HAP-1 (cell line): Measurements from ENCODE around the gene GID8.
"Not testable (repeated sequence)": the region's sequence is repeated elsewhere in the genome, so short reads cannot be mapped to it uniquely, and the experiment has no call there.

Source experiments
- DNase-seq, 2 experiments: peaks; one replicate each; pipeline ENCODE4 v3.0.0-alpha.2; 2016 to 2020; ENCODE audit warnings: low spot score in 2 of 2
- H3K27me3 ChIP-seq: fragments of 250-450 bp; sonication (Bioruptor Pico); 2 replicates; pipeline ENCODE4 v1.5.1; 2020; ENCODE audit warnings: low read depth, mild to moderate bottlenecking, moderate library complexity
- H3K36me3 ChIP-seq: fragments of 250-450 bp; sonication (Bioruptor Pico); replicated peaks from 2 replicates; pipeline ENCODE4 v1.5.1; 2020; ENCODE audit warnings: mild to moderate bottlenecking
- H3K4me1 ChIP-seq: fragments of 250-450 bp; sonication (Bioruptor Pico); 2 replicates; pipeline ENCODE4 v1.5.1; 2020; ENCODE audit warnings: mild to moderate bottlenecking
- H3K4me3 ChIP-seq: fragments of 250-450 bp; sonication (Bioruptor Pico); 2 replicates; pipeline ENCODE4 v1.5.1; 2020; ENCODE audit warnings: mild to moderate bottlenecking, moderate library complexity
- H3K9me3 ChIP-seq: fragments of 250-450 bp; sonication (Bioruptor Pico); 2 replicates; pipeline ENCODE4 v1.5.1; 2020; ENCODE audit warnings: mild to moderate bottlenecking, moderate library complexity
- in situ Hi-C: fragments of 300-500 bp; cut with MboI; formaldehyde crosslinking; loops from 3 replicates; pipeline ENCODE4 v1.14.3; 2020; ENCODE audit warnings: low sequenced_read_pairs, inconsistent platforms, mixed read lengths

The GID8 gene

DNA sequence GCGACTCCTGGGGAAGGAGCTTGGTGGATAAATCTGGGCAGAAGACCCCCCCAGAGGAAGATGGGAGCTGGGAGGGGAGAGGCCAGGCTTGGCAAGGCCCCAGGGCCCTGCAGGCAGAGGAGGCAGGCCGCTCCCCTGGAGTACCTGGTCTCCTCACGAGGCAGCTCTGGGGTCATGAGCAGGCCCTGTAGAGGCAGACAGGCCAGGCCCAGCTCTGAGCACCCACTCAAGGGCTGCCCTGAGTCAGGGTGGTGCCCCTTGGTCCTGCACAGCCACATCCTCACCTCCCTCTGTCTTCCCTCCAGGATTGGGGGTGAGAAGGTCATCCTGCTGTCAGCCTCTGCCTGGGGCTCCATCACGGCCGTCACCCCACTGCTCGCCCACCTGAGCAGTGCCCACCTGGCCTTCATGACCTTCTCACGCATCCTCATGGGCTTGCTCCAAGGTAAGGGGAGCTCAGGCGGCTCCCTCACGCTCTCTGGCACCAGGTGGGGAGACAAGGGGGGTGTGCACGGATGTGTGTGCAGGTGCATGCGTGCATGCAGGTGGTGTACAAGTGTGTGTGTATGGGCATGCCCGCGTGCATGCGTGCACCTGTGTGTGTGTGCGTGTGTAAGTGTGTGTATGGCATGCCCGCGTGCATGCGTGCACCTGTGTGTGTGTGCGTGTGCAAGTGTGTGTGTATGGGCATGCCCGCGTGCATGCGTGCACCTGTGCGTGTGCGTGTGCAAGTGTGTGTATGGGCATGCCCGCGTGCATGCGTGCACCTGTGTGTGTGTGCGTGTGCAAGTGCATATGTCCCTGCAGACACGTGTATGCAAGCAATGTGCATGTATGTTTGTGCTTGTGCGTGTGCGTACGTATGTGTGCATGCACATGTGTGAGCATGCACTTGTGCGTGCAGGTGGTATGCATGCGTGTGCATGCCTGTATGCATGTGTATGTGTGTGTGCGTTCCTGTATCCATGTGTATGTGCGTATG, 19.5 kb downstream of the GID8 start:
- DNase-seq = no peak
- Histone ChIP-seq H3K36me3 (peaks cover 4% of the 10 kb centered on the region; the same call in 1 of the 2 replicates), H3K4me3 (no peak overlapping the region), H3K9me3 (no peaks in the 10 kb centered on the region), H3K27me3 (no peaks in the 10 kb centered on the region), H3K4me1 (peaks cover 17% of the 10 kb centered on the region)
- in situ Hi-C loops = no loop called here

DNA sequence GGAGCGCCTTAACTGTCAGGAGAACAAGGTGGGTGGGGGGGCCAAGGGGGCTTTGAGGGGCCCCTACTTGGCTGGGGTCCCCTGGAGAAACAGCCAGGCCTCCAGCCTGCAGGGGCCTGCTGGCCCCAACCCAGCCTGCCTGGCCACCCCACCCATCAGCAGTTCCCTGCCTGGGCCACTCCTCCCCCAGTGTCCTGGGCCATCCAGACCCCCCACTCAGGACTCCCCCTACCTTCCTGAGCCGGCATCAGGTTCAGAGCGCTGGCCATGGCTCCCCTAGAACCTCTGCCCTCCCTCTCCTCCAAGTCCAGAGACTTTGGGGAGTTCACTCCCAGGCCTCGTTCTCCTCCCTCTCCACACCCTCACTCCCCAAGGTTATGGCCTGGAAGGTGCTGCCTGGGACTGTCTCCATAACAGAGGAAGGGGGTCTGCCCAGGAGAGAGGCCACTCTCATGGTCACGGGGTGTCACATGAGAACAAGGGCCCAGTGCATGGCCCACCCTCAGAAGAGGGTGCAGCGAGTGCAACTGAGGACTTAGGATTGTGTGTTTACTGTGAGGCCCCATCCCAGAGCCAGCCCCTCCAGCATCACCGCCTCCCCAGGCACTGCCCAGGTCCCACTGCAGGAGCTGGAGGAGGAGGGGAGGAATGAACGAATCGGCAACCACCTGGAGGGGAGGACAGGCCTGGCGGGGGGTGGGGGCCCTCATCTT, 20.6 kb downstream of the GID8 start:
- H3K9me3 ChIP-seq = no peaks in the 10 kb centered on the region
- H3K27me3 ChIP-seq = no peaks in the 10 kb centered on the region
- in situ Hi-C loops = no loop called here
- DNase-seq = no peak
- H3K36me3 ChIP-seq = peaks cover 4% of the 10 kb centered on the region; the same call in 1 of the 2 replicates
- H3K4me3 ChIP-seq = no peak overlapping the region
- H3K4me1 ChIP-seq = peaks cover 12% of the 10 kb centered on the region

DNA sequence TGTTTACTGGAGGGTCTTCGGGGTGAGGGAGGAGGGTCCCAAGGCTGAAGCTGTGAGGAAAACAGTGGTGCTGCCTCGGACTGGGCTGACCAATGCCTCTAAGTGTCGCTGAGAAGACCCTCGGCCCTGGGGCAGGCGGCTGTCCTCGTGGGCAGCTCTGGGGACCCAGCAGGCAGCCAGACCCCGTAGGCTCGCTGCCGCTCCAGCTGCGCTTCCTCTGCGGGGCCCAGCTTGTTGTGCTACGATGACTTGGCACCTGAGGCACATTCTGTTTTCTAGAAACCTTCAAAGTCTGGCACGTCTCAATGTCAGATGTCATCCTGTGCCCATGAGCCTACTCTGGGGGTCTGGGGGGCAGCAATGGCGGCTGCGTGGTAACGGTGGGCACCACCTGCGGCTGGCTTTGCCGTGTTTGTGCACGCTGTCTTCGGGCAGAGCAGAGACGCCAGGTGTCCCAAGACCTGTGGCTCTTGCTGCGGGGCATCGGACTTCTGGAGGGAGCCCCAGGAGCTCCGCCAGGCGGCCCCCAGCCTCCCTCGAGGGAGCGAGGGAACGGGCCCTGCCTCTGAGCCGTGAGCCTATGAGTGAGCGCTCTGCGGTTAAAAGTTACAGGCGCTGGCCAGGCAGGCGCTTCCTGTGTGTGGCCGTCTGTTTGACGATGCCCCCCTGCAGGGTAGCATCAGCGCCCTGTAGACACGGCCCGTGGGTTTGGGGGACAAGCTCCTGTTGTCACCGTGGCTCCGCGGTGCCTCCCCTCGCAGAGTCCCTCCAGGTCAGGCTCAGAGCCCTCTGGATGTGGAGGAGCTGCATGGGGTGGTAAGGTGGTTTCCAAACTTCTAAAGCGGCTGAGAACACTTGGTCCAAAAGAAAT, 21.4 kb downstream of the GID8 start:
- in situ Hi-C loops = no loop called here
- Histone ChIP-seq H3K4me1 (peaks cover 4% of the 10 kb centered on the region), H3K27me3 (no peaks in the 10 kb centered on the region), H3K4me3 (no peak overlapping the region), H3K36me3 (peaks cover 4% of the 10 kb centered on the region; the same call in 1 of the 2 replicates), H3K9me3 (no peaks in the 10 kb centered on the region)
- DNase-seq = no peak

DNA sequence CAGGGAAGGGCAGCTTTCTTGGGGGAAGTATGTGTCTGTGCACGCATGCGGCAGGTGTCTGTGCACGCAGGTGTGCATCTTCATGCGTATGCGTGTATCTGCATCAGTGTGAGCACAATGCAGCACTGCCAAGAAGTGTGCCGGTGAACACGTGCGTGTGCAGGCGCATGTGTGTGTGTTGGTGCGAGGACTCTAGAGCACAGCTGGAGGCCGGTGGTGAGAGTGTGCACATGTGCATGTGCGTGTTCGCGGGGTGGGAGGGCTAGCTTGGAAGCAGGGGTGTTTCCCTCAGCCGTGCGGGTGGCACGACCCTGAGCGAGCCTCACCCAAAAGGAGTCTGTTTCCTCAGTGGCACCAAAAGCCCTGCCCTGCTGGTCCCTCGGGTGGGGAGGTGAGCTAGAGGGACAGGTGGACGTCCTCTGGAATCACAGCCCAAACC, 22.1 kb downstream of the GID8 start:
- no peak for DNase-seq
- Histone ChIP-seq H3K36me3 (peaks cover 4% of the 10 kb centered on the region), H3K9me3 (no peaks in the 10 kb centered on the region), H3K27me3 (no peaks in the 10 kb centered on the region), H3K4me3 (no peak overlapping the region), H3K4me1 (no peaks in the 10 kb centered on the region)
- in situ Hi-C loops = no loop called here

DNA sequence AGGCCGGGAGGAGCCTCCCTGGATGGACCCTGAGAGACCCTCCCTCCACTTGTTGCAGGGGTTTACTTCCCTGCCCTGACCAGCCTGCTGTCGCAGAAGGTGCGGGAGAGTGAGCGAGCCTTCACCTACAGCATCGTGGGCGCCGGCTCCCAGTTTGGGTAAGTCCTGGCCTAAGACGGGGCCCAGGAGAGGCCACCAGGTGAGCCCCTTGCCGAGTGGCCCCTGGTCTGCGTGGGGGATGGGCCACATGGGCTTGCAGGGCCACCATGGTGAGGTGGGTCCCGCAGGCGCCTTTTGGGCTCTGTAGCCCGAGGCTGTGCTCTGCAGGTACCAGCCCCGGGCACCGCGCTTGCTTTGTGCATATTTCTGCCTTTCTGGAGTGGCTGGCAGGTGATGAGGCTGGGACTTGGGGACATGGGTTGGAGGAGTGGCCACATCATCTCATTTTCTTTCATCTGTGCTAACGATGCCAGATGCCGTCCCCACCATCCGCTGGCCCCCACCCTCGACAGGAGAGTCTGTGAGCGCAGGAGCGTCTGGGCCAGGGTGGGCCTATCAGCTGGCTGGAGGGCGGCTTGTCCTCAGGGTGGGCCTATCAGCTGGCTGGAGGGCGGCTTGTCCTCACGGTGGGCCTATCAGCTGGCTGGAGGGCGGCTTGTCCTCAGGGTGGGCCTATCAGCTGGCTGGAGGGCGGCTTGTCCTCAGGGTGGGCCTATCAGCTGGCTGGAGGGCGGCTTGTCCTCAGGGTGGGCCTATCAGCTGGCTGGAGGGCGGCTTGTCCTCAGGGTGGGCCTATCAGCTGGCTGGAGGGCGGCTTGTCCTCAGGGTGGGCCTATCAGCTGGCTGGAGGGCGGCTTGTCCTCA, 22.7 kb downstream of the GID8 start:
- H3K27me3 ChIP-seq, DNase-seq, H3K9me3 ChIP-seq, in situ Hi-C loops, H3K4me3 ChIP-seq, H3K36me3 ChIP-seq, H3K4me1 ChIP-seq: not testable (repeated sequence)

DNA sequence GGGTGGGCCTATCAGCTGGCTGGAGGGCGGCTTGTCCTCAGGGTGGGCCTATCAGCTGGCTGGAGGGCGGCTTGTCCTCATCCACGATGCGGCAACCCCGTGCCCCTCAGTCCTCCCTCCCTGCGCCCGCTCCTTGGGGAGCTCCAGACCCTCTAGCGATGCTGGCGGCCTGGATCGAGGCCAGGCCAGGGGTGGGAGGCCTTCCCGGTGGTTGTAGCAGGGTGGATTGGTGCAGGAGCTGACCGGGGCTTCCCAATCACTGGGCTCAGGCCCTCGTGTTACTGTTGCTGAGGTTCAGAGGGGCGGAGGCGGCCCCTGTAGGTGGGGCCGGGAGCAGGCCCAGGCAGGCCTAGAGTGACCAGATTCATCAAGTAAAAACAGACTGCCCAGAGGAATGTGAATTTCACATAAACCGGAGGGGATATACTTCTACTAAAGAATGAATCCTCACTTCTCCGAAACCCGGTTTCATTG, 23.4 kb downstream of the GID8 start:
- H3K4me1 ChIP-seq = no peaks in the 10 kb centered on the region

DNA sequence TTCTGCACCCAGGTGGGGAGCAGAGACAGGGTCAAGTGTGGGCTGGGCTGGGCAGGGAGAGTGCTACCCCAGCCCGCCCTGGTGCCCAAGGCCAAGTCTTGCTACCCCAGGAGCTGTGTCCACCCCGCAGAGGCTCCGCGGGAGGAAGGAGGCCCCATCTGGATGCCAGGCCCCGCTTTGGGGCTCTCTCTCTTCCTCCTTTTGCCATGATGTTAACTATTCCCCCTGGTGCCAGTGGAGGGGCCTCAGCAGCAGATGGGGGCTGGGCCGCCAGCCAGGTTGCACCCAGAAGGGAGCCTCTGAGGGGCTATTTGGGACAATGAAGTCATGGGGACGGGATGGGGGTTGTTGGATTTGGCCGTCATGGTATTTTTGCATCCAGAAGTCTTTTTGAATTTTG, 23.9 kb downstream of the GID8 start:
- in situ Hi-C loops = no loop called here
- Histone ChIP-seq H3K4me1 (no peaks in the 10 kb centered on the region), H3K36me3 (peaks cover 4% of the 10 kb centered on the region), H3K4me3 (no peak overlapping the region), H3K27me3 (no peaks in the 10 kb centered on the region), H3K9me3 (no peaks in the 10 kb centered on the region)
- DNase-seq = no peak

More for the DNA sequence above, 23.4 kb downstream of the GID8 start:
- H3K4me3 ChIP-seq = no peak overlapping the region
- H3K36me3 ChIP-seq = peaks cover 4% of the 10 kb centered on the region
- DNase-seq = no peak
- no peaks in the 10 kb centered on the region for H3K9me3 ChIP-seq
- H3K27me3 ChIP-seq = no peaks in the 10 kb centered on the region
- in situ Hi-C loops = no loop called here

DNA sequence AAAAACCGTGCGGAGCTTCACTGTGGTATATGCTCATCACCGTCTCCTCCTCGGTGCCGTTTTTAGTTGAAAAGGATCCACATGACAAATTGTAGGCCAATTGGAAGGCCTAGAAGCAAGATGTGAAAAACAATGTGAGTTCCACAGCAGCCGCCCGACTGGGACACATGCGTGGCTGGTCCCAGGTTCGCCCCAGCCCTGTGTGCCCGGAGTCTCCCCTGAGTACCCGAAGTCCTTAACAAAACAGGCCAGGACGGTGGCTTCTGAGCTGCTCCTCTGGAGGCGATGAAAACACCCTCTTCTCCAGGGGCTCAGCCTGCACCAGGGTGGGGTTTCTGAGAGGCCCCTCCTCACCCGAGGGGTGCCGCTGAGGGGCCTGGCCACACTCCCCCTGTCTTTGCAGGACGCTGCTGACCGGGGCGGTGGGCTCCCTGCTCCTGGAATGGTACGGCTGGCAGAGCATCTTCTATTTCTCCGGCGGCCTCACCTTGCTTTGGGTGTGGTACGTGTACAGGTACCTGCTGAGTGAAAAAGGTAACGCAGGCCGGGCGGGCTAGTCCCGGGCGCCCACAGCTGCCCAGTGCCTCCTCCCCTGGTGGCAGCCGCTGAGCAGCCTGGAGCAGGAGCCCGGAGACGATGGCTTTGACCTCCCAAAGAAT, 24.4 kb downstream of the GID8 start:
- peaks cover 4% of the 10 kb centered on the region for H3K36me3 ChIP-seq
- no peaks in the 10 kb centered on the region for H3K4me1 ChIP-seq
- no peaks in the 10 kb centered on the region for H3K9me3 ChIP-seq
- in situ Hi-C loops = no loop called here
- no peak for DNase-seq
- no peak overlapping the region for H3K4me3 ChIP-seq
- H3K27me3 ChIP-seq = no peaks in the 10 kb centered on the region

DNA sequence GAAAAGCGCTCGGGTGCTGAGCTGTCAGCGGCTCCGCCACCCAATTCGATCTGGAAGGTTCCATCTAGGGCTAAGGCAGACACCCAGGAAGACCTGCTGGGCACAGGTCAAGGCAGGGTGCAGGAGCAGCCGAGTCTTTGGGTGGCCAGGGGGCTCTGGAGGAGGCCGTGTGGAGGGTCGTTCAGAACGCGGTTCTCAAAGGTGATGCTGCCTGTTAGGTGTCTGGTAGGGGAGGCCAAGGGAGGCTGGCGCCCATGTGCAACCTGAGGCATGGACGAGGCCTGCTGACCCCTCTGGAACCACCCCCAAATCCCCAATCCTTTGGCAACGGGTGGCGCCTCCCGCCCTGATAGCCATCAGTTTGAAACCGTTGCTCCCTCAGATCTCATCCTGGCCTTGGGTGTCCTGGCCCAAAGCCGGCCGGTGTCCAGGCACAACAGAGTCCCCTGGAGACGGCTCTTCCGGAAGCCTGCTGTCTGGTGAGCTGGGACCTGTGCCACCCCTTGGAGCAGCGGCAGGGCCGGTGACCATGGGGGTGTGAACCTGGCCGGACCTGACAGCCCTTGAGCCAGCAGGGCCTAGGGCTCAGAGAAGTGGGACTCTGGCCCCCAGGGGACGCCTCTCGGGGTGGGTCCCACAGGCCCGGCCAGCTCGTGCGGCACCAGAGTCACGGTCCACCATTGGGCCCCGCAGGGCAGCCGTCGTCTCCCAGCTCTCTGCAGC, 25.1 kb downstream of the GID8 start:
- in situ Hi-C loops = no loop called here
- Histone ChIP-seq H3K36me3 (peaks cover 1% of the 10 kb centered on the region), H3K4me3 (no peak overlapping the region), H3K9me3 (no peaks in the 10 kb centered on the region), H3K27me3 (no peaks in the 10 kb centered on the region), H3K4me1 (no peaks in the 10 kb centered on the region)
- DNase-seq = no peak

DNA sequence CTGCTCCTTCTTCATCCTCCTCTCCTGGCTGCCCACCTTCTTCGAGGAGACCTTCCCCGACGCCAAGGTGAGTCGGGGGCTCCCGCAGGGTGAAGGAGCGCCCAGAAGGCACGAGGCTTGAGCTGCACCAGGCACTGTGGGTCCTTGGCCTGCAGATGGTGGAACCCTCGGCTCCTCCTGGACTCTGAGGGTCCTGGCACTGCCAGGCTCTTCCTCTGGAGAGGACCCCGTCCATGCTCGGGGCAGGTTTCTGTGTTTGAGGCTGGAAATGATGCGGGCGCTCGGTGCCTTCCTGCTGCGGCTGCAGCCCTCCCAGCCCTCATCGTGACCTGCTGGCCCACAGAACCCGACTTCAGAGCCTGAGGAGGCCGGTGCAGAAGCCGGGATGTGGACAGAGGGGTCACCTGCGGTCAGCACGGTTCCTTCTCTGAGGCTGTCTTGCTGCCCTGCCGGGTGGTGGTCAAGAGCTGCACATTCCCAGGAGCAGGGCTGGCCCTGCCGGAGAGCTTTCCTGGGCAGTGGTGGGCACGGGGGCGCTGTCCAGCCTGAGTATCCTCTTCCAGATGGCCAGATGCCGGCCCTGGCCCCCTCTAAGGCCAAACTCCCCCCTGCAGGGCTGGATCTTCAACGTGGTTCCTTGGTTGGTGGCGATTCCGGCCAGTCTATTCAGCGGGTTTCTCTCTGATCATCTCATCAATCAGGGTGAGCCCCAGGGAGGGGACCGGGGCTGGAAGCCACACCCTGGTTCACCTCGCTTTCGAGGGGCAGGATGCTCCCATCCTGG, 25.9 kb downstream of the GID8 start:
- H3K36me3 ChIP-seq = no peaks in the 10 kb centered on the region; the same call in none of the 2 replicates
- no peaks in the 10 kb centered on the region for H3K9me3 ChIP-seq
- no peak for DNase-seq
- H3K4me3 ChIP-seq = no peak overlapping the region
- no peaks in the 10 kb centered on the region for H3K4me1 ChIP-seq
- 0 out of 2 replicates have a peak, but pooled peaks cover under 1% of the 10 kb centered on the region for H3K27me3 ChIP-seq
- in situ Hi-C loops = no loop called here

DNA sequence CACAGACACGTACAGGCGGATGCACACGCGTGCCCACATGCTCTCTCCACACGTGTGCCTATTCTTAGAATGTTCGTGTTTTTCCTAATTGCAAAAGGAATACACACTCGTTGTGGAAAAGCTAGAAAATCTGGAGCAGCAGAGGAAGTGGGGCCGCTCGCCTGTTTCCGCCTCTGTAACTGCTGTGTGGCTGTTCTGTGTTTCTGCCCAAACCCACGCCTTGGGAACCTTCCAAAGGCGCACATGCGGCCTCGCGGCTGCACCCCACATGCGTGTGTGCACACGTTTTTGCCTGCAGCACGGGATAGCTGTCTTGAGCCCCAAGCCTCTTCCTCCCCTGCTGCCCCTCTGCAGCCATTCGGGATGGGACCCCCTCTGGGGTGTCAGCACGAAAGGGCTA, 26.8 kb downstream of the GID8 start:
- Histone ChIP-seq H3K4me1 (no peaks in the 10 kb centered on the region), H3K9me3 (no peaks in the 10 kb centered on the region), H3K4me3 (no peak overlapping the region), H3K27me3 (peaks cover 7% of the 10 kb centered on the region; the same call in 1 of the 2 replicates), H3K36me3 (no peaks in the 10 kb centered on the region; the same call in none of the 2 replicates)
- in situ Hi-C loops = no loop called here
- no peak for DNase-seq
